Subcutaneous adipose tissue (tissue), 4 donors: ENCODE results near the gene MIB2. TPM values are rescaled to one million over a fixed set of nuclear protein-coding genes. Genes with fewer than 3 reads are reported as not detected.

Experiments used
- total RNA-seq, 4 donors: library from RNA; depleted of rRNA; stranded (reverse); fragments of >200 nt; gene quantifications; one replicate each; pipeline ENCODE4 v1.1.0, GENCODE V29; 2016
- TF ChIP-seq, protein P1 (sequence below): fragments of 450-650 bp; IDR thresholded peaks from one replicate; pipeline ENCODE4 v1.5.1; 2016; ENCODE audit warnings: low read depth, mild to moderate bottlenecking, control low read depth, antibody characterized with exemption, moderate library complexity

The MIB2 gene
- total RNA-seq, 4 donors from 2014 or later = 18.8 to 64.4 (median 27.4) TPM

DNA sequence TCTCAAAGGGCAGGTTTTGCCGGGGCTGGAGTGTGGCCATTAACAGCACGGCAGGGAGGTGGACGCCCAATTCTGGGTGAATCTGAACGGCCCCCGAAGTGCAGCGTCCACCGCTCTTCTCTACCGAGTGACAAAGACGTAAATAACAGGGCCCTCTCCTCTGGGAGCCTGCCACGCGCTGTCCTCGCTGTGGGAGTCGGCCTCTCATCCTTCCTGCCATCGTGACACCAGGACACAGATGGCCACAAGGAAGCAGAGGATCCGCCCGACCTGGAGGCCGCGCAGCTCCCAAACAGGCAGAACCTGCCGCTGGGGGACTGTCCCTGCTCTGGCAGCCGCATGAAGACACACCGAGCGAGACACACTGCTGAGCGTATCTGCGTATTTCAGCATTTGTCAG is 55.6 kb downstream of the MIB2 start:
- TF ChIP-seq, protein P1, sequence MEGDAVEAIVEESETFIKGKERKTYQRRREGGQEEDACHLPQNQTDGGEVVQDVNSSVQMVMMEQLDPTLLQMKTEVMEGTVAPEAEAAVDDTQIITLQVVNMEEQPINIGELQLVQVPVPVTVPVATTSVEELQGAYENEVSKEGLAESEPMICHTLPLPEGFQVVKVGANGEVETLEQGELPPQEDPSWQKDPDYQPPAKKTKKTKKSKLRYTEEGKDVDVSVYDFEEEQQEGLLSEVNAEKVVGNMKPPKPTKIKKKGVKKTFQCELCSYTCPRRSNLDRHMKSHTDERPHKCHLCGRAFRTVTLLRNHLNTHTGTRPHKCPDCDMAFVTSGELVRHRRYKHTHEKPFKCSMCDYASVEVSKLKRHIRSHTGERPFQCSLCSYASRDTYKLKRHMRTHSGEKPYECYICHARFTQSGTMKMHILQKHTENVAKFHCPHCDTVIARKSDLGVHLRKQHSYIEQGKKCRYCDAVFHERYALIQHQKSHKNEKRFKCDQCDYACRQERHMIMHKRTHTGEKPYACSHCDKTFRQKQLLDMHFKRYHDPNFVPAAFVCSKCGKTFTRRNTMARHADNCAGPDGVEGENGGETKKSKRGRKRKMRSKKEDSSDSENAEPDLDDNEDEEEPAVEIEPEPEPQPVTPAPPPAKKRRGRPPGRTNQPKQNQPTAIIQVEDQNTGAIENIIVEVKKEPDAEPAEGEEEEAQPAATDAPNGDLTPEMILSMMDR = no peak

DNA sequence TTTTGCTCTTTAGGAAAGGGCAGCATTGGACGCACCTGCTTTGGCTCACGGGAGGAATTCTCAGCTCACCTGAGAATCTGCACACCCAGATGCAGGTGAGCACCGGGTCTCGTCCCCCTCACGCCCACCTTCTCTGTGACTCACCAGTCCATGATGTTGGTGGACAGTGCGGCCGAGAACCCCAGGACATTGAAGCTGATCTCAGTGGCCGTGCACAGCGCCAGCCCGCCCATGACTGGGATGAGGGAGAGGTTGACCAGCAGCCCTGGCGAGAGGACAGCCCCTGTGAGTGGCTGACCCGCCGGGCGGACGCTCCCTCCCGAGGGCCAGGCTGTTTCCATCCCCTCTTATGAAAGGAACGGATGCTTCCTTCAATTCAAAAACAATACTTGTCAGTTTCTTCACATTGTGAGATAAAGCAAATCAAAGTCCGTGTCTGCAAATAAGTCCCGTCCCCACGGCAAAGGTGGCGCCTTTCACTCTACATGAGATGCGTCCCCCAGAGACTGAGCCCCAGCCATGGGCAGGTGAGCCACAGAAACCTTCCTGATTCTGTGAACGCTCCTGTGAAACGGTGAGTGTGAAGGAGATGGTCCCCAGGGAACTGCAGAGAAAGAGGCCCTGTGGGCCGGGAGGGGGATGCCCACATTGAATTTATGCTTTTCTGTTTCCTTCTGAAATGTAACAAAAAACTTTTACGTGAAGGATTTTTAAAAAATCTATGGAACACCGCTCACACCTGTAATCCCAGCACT is 56.2 kb downstream of the MIB2 start:
- TF ChIP-seq, protein P1 = no peak

DNA sequence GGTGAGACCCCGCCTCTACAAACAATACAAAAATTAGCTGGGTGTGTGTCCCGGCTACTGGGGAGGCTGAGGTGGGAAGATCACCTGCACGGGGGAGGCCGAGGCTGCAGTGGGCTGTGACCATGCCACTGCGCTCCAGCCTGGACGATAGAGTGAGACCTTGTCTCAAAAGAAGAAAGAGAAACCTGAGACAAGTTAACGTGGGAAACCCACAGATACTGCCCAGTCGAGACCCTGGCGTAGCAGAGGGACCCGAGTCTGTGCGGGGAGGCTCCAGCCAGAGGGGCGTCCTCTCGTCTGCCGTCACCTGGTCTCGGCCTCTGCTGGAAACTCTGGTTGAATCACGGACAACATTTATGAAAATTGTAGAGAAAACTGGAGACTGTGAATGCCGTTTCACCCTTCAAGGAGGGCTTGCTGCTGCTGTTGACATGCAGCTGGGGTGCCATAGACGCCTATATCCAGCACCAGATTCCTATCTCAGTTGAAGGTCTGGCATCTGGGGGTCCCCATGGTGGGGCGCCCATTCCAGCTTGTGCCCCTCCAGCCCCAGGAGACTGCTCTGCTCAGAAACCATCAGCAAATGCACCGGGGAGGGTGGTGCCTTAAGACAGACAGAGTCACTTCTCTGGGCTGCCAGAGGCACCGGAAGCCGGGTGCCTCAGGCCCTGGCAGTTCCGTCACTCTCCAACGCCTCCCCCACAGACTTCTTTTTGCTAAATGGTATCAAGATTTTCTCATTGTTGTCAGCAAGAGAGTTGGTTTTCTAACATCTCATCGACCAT is 57.1 kb downstream of the MIB2 start:
- TF ChIP-seq, protein P1 = no peak

DNA sequence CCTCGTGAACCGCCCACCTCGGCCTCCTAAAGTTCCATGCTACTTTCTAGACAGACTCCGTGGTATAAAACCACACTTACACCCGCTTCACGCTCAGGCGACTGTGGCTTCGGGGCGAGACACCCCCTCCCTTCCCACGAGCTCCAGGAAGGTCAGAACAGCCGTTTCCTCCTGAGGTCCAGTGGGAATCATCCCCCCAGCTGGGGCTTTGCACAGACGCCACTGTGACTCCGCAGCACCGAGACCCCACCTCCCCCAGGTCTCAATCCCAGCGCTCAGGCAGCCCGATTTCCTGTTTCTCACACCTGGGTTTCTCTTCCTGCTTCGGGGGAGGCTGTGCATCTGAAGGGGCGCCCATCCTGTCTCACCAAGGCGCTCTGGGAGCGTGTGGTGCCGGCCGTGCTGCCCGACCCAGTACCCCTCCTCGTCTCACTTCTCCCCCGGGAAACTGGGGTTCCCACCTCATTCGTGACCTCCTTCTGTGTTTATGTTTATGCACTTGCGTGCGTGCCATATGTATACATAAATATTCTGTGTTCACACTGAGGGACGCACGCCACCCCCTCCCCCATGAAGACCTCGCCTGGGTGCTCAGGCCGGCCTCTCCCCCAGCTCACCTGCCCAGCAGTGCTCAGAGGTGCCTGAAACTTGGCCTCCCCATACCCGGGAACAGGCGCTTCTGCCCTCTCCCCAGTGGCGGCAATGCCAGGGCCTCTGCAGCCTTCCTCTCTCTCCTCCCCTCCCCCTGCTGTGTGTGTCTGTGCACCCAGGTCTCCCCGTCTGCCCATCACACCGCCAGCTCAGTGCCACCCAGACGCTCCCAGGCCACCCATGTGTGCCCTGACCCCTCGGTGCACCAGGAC is 62.6 kb downstream of the MIB2 start:
- TF ChIP-seq, protein P1 = no peak

DNA sequence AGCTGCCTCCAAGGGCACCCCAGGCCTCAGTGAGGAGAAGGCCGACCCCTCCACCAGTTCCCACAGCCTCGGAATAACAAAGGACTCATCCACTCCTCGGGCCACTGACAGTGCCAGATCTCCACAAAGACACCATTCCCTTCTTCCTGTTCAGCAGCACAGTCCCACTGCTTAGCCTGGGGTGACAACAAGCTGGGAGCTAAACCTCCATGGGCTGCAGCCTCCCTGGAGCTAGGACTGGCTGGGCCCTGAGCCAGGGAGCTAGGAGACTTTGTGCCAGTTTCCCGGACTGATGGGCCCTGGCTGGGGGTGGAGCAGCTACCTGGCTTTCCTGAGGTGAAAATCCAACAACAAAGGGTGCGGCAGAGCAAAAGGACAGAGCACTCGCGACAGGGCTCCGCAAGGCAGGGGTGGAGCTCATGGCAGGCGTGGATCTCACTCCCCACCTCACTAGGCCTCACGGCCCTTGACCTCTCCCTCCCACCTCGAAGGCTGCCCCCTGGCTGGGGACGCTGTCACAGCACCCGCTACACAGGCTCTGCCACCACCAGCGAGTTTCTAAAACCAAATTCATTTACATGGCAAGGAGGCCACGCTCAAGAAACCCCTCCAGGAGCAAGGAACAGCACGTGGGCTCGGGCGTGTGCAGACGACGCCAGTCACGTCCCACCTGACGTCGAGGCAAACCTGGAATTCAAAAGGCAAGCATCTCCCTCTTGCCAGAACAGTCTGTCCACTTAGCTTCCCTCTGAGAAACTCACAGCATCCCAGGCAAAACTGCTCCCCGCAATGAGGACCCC is 63.5 kb downstream of the MIB2 start:
- TF ChIP-seq, protein P1 = no peak

Other genes with a start within 250 kb of the MIB2 start
- 100 to 1,000 TPM in 1 of 4 donors, 10 to 100 TPM in 3; 53.6 to 153 (median 83.5) TPM for gene AURKAIP1, start 240.3 kb upstream of the MIB2 start, total RNA-seq
- 100 to 1,000 TPM; 146 to 268 (median 194) TPM for gene CCNL2, start 216.2 kb upstream of the MIB2 start, total RNA-seq
- gene MRPL20, start 208.2 kb upstream of the MIB2 start, total RNA-seq = 100 to 1,000 TPM in 3 of 4 donors, 10 to 100 TPM in 1; 87.9 to 222 (median 116) TPM
- 10 to 100 TPM in 2 of 4 donors, 1 to 10 TPM in 2; 4.1 to 15.4 (median 8.7) TPM for gene ANKRD65, start 194.2 kb upstream of the MIB2 start, total RNA-seq
- gene VWA1, start 179.8 kb upstream of the MIB2 start, total RNA-seq = 10 to 100 TPM in 2 of 4 donors, 1 to 10 TPM in 2; 6.0 to 21.3 (median 10.3) TPM
- under 1 TPM in 1 of 4 donors, not detected in 3; 0.19 TPM for gene ATAD3C, start 165.8 kb upstream of the MIB2 start, total RNA-seq
- gene ATAD3B, start 143.7 kb upstream of the MIB2 start, total RNA-seq = 10 to 100 TPM in 2 of 4 donors, 1 to 10 TPM in 2; 5.4 to 23.6 (median 11.2) TPM
- 10 to 100 TPM in 3 of 4 donors, 1 to 10 TPM in 1; 9.3 to 22.6 (median 12.9) TPM for gene ATAD3A, start 103.3 kb upstream of the MIB2 start, total RNA-seq
- gene TMEM240, start 74.9 kb upstream of the MIB2 start, total RNA-seq = 1 to 10 TPM in 3 of 4 donors, not detected in 1; 1.3 to 5.1 (median 3.2) TPM
- gene SSU72, start 40.6 kb upstream of the MIB2 start, total RNA-seq = 100 to 1,000 TPM in 2 of 4 donors, 10 to 100 TPM in 2; 76.0 to 138 (median 110) TPM
- gene FNDC10, start 15.4 kb upstream of the MIB2 start, total RNA-seq = 1 to 10 TPM in 1 of 4 donors, under 1 TPM in 1, not detected in 2; 0.22 to 1.4 TPM
- gene MMP23B, start 16.7 kb downstream of the MIB2 start, total RNA-seq = 1 to 10 TPM in 3 of 4 donors, under 1 TPM in 1; 0.66 to 9.2 (median 2.2) TPM
- 10 to 100 TPM; 14.4 to 30.0 (median 20.4) TPM for gene CDK11B, start 43.5 kb downstream of the MIB2 start, total RNA-seq
- 10 to 100 TPM; 31.3 to 45.2 (median 36.5) TPM for gene SLC35E2B, start 77.3 kb downstream of the MIB2 start, total RNA-seq
- gene CDK11A, start 108.9 kb downstream of the MIB2 start, total RNA-seq = 10 to 100 TPM; 15.5 to 60.8 (median 34.8) TPM
- 100 to 1,000 TPM in 3 of 4 donors, 10 to 100 TPM in 1; 98.8 to 147 (median 111) TPM for gene NADK, start 163.0 kb downstream of the MIB2 start, total RNA-seq